Neural progenitor cell (in vitro differentiated cells): ENCODE data around the gene SH2D3A.

Experiments
- CTCF ChIP-seq: fragments of 200-600 bp; sonication (generic); IDR thresholded peaks from 2 replicates; pipeline ENCODE4 v1.5.1; 2017; ENCODE audit warnings: antibody characterized with exemption, mild to moderate bottlenecking
- EZH2 ChIP-seq: fragments of 200-600 bp; sonication (generic); IDR thresholded peaks from 2 replicates; pipeline ENCODE4 v1.6.1; 2017; ENCODE audit warnings: antibody characterized with exemption, mild to moderate bottlenecking, moderate library complexity
- EZH2phosphoT487 ChIP-seq: fragments of 200-600 bp; sonication (generic); IDR thresholded peaks from 2 replicates; pipeline ENCODE4 v1.6.1; 2017; ENCODE audit warnings: antibody characterized with exemption

GRCh38 chr19:6738787-6739389, 28.3 kb downstream of the SH2D3A start:
- no peak for TF ChIP-seq CTCF
- TF ChIP-seq EZH2 = no peak
- no peak for TF ChIP-seq EZH2phosphoT487
